NOMO-1 treated with dmso at 0.1 percent for 144 hours (cell line): ENCODE data around the gene MFN2.
A peak's percentile ranks its signal among the peaks of the same experiment; 100 is the strongest.
"Not testable (repeated sequence)": the region's sequence is repeated elsewhere in the genome, so short reads cannot be mapped to it uniquely, and the experiment has no call there.

Experiments used
- DNase-seq: peaks from one replicate; lab custom pipeline; 2025; ENCODE audit not compliant: unreplicated experiment; lab: John Stamatoyannopoulos, UW

MFN2 gene

DNA sequence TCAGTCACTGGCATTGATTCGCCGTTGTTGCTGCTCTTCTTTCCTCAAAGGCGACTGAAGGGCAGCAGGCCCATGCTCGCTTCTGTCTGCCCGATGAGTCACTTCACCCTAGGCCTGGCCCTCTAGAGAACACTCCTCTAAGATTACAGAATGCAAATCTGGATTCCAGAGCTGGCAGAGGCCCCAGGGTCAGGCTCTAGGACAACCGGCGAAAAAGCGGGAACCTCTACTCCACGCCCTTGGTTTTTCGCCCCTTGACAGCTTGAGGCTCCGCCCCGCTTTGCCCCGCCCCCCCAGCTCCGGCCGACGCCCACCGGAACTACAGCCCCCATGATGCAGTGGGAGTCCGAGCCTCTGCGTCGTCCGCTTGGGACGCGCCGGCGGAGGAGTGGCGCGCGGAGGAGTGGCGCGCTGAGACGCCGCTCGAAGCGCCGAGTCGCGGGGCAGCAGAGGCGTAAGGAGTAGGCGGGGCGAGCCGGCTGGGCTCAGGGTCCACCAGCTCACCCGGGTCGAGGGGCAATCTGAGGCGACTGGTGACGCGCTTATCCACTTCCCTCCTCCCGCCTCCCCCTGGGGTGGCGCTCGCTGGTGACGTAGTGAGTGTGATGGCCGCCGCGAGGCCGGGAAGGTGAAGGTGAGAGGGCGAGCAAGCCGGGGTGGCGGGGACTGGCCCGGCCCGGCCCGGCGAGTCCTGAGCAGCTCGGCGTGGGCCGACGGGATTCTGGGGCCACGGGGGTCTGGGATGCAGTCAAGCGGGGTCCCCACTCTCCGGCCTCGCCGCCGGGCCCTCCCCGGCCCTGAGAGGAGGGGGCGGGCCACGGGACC, at the start of gene MFN2:
MFN2 (plus strand) TSS at position 594 of the 825 bp plus-strand sequence. CDS start 8,725 bp downstream, outside the sequence.
- DNase-seq: peak; percentile 98

- no peak for DNase-seq
These were observed 49.4 kb upstream of the MFN2 start for GRCh38 chr1:11930571-11931445.

DNA sequence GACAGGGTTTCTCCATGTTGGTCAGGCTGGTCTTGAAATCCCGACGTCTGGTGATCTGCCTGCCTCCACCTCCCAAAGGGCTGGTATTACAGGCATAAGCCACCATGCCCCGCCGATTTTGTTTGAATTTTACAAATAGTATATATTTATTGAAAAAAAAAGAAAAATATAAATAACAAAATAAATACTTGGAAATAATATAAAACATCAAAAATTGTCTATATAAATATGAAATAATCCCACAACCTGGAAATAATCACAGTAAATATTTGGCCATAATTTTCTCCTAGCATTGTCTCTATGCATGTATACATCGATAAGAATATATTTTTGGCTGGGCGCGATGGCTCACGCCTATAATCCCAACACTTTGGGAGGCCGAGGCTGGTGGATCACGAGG, 48.4 kb upstream of the MFN2 start:
- no peak for DNase-seq

DNA sequence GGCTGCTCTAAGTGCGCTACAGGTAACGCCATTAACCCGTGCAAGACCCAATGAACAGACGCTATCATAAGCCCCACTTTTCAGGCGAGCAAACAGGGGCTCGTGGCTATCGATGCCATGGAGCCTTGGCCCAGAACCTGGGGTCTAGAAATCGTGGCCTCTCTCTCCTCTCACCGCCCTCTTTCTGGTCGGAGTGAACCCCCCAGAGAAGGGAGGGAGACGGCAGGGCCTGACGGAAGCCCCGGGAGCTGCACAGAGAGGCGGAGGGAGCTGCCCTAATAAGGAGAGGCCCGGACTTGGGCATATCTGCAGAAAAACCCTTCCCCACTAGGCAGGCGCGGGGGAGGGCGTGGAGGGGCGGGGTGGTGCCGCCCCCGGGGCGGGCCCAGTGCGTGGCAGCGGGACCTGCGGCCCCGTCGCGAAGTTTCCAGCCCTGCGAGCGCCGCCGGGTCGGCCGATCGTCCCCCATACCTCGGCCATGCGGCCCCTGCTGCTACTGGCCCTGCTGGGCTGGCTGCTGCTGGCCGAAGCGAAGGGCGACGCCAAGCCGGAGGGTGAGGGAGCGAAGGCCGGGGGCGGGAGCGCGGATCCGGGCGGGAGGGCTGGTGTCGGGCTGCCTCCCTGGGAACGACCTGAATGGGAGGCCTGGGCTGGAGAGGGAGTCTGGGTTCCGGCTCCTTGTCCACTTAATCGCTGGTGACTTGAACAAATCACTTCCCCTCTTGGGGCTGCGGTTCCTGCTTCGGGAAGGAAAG, 45.8 kb upstream of the MFN2 start, which contains the start of gene PLOD1:
PLOD1 (plus strand) TSS at position 416 of the 755 bp plus-strand sequence; CDS start at position 479, 63 bp downstream.
- DNase-seq: peak; percentile 78

DNA sequence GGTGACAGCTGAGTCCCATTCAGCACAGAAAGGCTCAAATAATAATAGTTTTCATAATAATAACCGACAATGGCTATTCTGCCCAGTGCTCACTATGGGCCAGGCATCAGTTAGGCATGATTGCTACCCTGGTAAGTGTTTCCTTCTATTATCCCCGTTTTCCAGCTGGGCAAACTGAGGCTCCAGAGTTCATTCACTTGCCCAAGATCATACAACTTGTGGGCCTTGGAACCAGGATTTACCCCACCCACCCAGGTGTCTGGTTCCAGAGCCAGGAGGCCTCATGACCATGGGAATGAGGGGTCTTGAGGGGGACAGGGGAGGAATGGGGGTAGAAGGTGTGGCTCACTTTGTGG, 45.2 kb upstream of the MFN2 start:
- DNase-seq: no peak

DNA sequence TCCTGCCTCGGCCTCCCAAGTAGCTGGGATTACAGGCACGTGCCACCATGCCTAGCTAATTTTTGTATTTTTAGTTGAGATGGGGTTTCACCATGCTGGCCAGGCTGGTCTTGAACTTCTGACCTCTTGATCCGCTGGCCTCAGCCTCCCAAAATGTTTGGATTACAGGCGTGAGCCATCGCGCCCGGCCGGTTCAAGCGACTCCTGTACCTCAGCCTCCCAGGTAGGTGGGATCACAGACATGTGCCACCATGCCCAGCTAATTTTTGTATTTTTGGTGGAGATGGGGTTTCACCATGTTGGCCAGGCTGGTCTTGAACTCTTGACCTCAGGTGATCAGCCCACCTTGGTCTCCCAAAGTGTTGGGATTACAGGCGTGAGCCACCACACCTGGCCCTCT, 44.5 kb upstream of the MFN2 start:
- DNase-seq: not testable (repeated sequence)

DNA sequence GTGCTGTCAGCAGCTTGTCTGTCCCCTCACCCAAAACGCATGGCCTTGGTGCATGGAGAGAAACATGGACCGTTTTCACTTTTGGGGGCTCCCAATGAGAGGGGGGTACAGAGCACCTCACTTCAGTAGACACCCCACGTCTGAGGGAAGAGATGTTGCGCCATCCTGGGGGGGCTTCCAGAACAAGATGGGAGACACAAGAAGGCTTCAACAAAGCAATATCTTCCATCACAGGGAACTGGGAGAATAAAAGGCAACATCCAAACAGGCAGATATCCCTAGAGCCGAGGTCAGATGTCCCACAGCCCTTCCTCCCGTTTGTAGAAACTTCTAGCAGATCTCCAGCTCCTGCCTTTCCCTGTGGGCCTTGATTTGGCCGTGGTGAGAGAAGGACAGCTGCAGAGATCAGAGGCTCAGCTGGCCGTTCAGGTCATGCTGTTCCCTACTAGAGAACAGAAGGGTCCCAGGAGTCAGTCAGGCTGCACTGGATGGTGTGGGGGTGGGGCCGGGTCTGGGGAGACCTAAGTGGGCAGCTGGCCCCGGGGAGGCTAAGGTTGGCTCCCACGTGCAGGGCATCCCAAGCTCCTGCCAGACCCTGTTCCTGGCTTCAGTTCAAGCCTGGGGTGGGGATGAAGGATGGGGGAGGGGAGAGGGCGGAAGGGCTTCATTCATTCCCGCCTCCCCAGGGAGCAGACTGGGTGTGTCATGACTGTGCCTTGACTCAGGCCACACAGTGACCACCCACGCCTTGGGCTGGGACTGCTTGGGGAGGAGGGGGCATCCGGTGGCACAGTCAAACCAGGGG, 41.3 kb upstream of the MFN2 start:
- no peak for DNase-seq

DNA sequence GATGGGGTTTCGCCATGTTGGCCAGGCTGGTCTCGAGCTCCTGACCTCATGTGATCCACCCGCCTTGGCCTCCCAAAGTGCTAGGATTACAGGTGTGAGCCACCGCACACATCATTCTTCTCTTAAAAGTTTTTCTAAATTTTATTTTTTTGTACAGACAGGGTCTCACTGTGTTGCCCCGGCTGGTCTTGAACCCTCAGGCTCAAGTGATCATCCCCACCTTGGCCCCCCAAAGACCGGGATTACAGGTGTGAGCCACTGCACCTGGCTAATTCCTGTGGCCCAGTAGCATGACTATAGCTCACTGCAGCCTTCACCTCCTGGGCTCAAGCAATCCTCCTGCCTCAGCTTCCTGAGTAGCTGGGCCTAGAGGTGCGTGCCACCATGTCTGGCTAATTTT, 40.5 kb upstream of the MFN2 start:
- not testable (repeated sequence) for DNase-seq

DNA sequence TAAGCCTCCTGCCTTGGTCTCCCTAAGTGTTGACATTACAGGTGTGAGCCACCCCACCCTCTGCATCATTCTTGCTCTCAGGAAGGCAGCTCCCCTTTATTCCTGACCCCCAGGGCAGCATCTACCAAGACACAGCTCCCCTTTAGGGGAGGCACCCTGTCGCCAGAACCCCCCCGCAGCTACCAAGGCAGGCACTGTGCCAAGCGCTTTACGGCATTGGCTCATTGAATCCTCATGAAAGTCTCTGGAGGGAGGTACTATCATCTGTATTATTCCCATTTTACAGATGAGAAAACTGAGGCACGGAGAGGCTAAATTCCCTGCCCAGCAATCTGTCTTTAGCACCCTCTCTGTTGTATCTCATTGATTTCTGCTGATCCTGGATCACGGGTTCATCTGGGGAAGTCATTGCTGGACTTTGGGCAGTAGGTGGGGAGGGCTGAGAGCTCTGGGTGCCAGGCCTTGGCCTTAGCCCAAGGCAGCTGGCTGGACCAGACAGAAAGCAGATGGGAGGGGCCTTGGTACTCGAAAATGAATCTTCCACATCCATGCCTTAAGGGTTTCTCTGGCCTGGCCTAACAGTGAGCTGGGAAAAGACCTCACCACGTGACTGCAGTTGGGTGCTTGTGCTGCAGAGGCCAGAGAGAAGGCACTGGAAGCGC, 39.9 kb upstream of the MFN2 start:
- no peak for DNase-seq

GRCh38 chr1:11942280-11942679, 38.0 kb upstream of the MFN2 start:
- DNase-seq: no peak

- DNase-seq: no peak
These were observed 36.6 kb upstream of the MFN2 start for GRCh38 chr1:11943619-11944018.

GRCh38 chr1:11944358-11944931, 35.8 kb upstream of the MFN2 start:
- DNase-seq: no peak

GRCh38 chr1:11946647-11947046, 33.6 kb upstream of the MFN2 start:
- DNase-seq: no peak

GRCh38 chr1:11948822-11949458, 31.3 kb upstream of the MFN2 start:
- no peak for DNase-seq

DNA sequence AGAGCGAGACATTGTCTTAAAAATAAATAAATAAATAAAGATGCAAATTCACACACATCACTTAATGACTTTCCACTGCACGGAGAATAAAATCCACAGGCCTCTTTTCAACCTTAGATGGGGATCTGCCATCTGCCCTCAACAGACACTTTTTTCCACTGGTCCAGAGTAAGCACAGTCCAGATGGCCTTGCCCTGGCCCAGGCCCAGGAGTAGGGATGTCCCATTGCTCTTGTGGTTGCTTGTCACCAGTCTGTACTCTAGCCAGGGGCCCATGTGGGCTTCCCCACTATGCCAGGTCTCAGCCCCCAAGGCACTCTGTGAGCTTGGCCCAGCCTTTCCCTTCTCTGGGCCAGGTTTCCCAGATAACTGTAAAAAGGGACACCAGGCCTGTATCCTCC, 28.3 kb upstream of the MFN2 start:
- no peak for DNase-seq

GRCh38 chr1:11952455-11953109, 27.7 kb upstream of the MFN2 start:
- no peak for DNase-seq

DNA sequence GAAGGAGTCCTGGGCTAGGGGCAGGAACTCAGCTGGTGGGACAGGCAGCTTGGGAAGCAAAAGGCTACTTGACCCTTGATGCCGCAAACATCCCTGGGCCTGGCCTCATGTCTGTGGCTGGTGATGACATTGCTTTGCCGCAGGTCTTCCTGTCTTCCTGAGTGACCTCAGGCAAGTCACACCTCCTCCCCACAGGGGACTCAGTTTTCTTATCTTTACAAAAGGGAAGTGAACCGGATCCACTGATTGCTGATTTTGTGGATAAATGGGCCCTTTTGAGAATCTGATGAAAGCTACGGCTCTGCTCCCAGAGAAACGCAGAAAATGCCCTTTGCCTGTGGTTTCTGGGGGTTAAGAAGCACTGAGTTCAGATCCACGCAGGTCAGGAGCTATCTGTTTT, 25.0 kb upstream of the MFN2 start:
- no peak for DNase-seq

DNA sequence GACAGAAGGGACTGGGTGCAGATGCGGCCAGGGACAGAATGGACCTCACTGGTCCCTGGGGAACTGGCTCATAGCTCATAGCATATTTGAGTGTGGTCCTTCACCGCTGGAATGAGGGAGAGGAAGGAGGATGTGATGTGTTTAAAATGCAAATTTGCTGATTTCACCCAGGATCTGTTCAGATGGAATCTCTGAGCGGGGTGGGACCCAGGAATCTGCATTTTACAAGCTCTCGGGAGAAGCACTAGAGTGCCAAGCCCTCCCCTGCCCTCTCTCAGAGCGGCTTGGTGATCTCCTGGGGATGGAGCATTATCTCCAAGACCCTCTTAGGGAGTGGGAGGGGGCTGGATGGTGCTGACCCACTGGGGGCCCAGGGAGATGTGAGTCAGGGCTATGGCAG, 22.8 kb upstream of the MFN2 start:
- no peak for DNase-seq

- DNase-seq: no peak
These were observed 22.3 kb upstream of the MFN2 start for GRCh38 chr1:11957897-11958296.
